H1 (cell line): Measurements from ENCODE around the gene CPED1. TPM values are rescaled to one million over a fixed set of nuclear protein-coding genes. Genes with fewer than 3 reads are reported as not detected.

Source experiments
- CTCF ChIA-PET: fragments of 300-600 bp; sonication (Branson Sonifier 250); formaldehyde crosslinking; loops from one replicate; lab custom pipeline; 2021; ENCODE audit not compliant: partially characterized antibody; lab: Charles Lee
- POLR2A ChIA-PET: fragments of 300-600 bp; sonication (Branson Sonifier 250); formaldehyde crosslinking; loops from one replicate; lab custom pipeline; 2021; ENCODE audit warnings: inconsistent platforms; ENCODE audit not compliant: partially characterized antibody; lab: Charles Lee
- DNase-seq, 2 experiments: peaks; one replicate each; pipeline versions ENCODE4 v3.0.0 to v3.0.0-alpha.2; 2010 to 2022; ENCODE audit warnings: low spot score in 2 of 2, low read depth in 1 of 2, mixed read lengths in 1 of 2
- FAIRE-seq: peaks from 2 replicates; lab custom pipeline; 2011; peaks lifted over from hg19 to GRCh38; lab: Jason Lieb, UNC
- H2AFZ ChIP-seq: 2 replicates; pipeline ENCODE4 v1.8.1; 2012; ENCODE audit warnings: low read length, inconsistent platforms
- H2AK5ac ChIP-seq: 2 replicates; pipeline ENCODE4 v1.6.1; 2013; ENCODE audit warnings: low read depth, low read length
- H2BK120ac ChIP-seq: replicated peaks from 2 replicates; pipeline ENCODE3; 2013; ENCODE audit warnings: low read depth, low read length, inconsistent platforms
- H2BK12ac ChIP-seq: 2 replicates; pipeline ENCODE4 v1.6.1; 2013; ENCODE audit warnings: low read depth, low read length
- H2BK15ac ChIP-seq: 2 replicates; pipeline ENCODE4 v1.6.1; 2013; ENCODE audit warnings: low read length
- H2BK20ac ChIP-seq: 2 replicates; pipeline ENCODE4 v1.6.1; 2013; ENCODE audit warnings: low read length
- H2BK5ac ChIP-seq: 2 replicates; pipeline ENCODE4 v1.6.1; 2013; ENCODE audit warnings: low read depth, low read length
- H3K14ac ChIP-seq: 2 replicates; pipeline ENCODE4 v1.6.1; 2013; ENCODE audit warnings: inconsistent platforms; ENCODE audit not compliant: insufficient read length
- H3K18ac ChIP-seq: 2 replicates; pipeline ENCODE4 v1.6.1; 2013; ENCODE audit warnings: low read length; ENCODE audit errors: extremely low read depth
- H3K23ac ChIP-seq: 2 replicates; pipeline ENCODE4 v1.6.1; 2013; ENCODE audit warnings: inconsistent platforms; ENCODE audit not compliant: insufficient read length
- H3K23me2 ChIP-seq: 2 replicates; pipeline ENCODE4 v1.6.1; 2013; ENCODE audit warnings: low read depth, low read length
- H3K27ac ChIP-seq: 2 replicates; pipeline ENCODE4 v1.6.1; 2011; ENCODE audit warnings: low read depth, low read length, inconsistent platforms
- H3K27me3 ChIP-seq, 4 experiments: replicated peaks in 1 of 4; 1 replicate in 1 of 4; 2 replicates in 3 of 4; pipeline versions ENCODE4 v1.6.1 to v1.8.1; 2011 to 2013; ENCODE audit warnings: low read length in 3 of 4, mild to moderate bottlenecking in 3 of 4, inconsistent platforms in 2 of 4, mixed read lengths in 2 of 4, moderate library complexity in 1 of 4; ENCODE audit not compliant: control insufficient read depth in 3 of 4, insufficient read depth in 3 of 4; ENCODE audit errors: extremely low read depth in 1 of 4
- H3K36me3 ChIP-seq, 4 experiments: 2 replicates each; pipeline versions ENCODE4 v1.6.1 to v1.8.1; 2011 to 2013; ENCODE audit warnings: mild to moderate bottlenecking in 4 of 4, low read length in 3 of 4, moderate library complexity in 2 of 4, control low read depth in 1 of 4, inconsistent platforms in 1 of 4; ENCODE audit not compliant: insufficient read depth in 4 of 4, control insufficient read depth in 2 of 4
- H3K4ac ChIP-seq: replicated peaks from 2 replicates; pipeline ENCODE3; 2013; ENCODE audit warnings: low read length, low read depth, mixed read lengths, inconsistent platforms; ENCODE audit not compliant: insufficient read length
- H3K4me1 ChIP-seq, 4 experiments: replicated peaks in 1 of 4; 1 replicate in 1 of 4; 2 replicates in 3 of 4; pipeline versions ENCODE4 v1.6.1 to v1.8.1; 2011 to 2013; ENCODE audit warnings: low read length in 3 of 4, inconsistent platforms in 2 of 4, mixed read lengths in 1 of 4; ENCODE audit not compliant: insufficient read depth in 4 of 4, control insufficient read depth in 3 of 4
- H3K4me2 ChIP-seq, 2 experiments: 2 replicates each; pipeline versions ENCODE4 v1.6.1 to v1.8.1; 2011 to 2013; ENCODE audit warnings: low read depth in 2 of 2, low read length in 2 of 2, control low read depth in 1 of 2, inconsistent platforms in 1 of 2, mild to moderate bottlenecking in 1 of 2; ENCODE audit not compliant: insufficient read depth in 1 of 2
- H3K4me3 ChIP-seq, 4 experiments: fragments of 200-600, 300-600 bp in 1 of 4; sonication (generic), shearing (Covaris generic), sonication (Bioruptor Twin) in 1 of 4; 2 replicates each; pipeline versions ENCODE4 v1.5.1 to v1.8.1; 2011 to 2016; ENCODE audit warnings: low read length in 4 of 4, low read depth in 3 of 4, control low read depth in 2 of 4, inconsistent platforms in 2 of 4, mild to moderate bottlenecking in 2 of 4, mixed read lengths in 1 of 4, moderate library complexity in 1 of 4; ENCODE audit not compliant: insufficient read depth in 2 of 4; ENCODE audit errors: extremely low read depth in 1 of 4
- H3K56ac ChIP-seq: replicated peaks from 2 replicates; pipeline ENCODE3; 2013; ENCODE audit warnings: low read depth, mild to moderate bottlenecking, mixed read lengths, low read length, inconsistent platforms; ENCODE audit not compliant: insufficient read length
- H3K79me1 ChIP-seq: 2 replicates; pipeline ENCODE4 v1.6.1; 2013; ENCODE audit warnings: low read depth, low read length, control low read depth
- H3K79me2 ChIP-seq, 2 experiments: 2 replicates each; pipeline versions ENCODE4 v1.6.1 to v1.8.1; 2012 to 2013; ENCODE audit warnings: low read length in 2 of 2, mild to moderate bottlenecking in 2 of 2, inconsistent platforms in 1 of 2; ENCODE audit not compliant: insufficient read depth in 2 of 2, control insufficient read depth in 1 of 2
- H3K9ac ChIP-seq, 4 experiments: replicated peaks in 1 of 4; 1 replicate in 1 of 4; 2 replicates in 3 of 4; pipeline versions ENCODE4 v1.6.1 to v1.8.1; 2011 to 2013; ENCODE audit warnings: low read depth in 3 of 4, low read length in 3 of 4, control low read depth in 2 of 4, mild to moderate bottlenecking in 2 of 4, moderate library complexity in 2 of 4, inconsistent platforms in 1 of 4; ENCODE audit errors: extremely low read depth in 1 of 4
- H3K9me3 ChIP-seq, 2 experiments: 2 replicates each; pipeline versions ENCODE4 v1.6.1 to v1.8.1; 2012 to 2013; ENCODE audit warnings: mild to moderate bottlenecking in 2 of 2, moderate library complexity in 2 of 2, control low read depth in 1 of 2, inconsistent platforms in 1 of 2, low read depth in 1 of 2, low read length in 1 of 2, mixed read lengths in 1 of 2; ENCODE audit not compliant: insufficient read depth in 2 of 2
- H4K20me1 ChIP-seq, 2 experiments: replicated peaks in 1 of 2; 2 replicates each; pipeline versions ENCODE3 to v1.8.1; 2011 to 2013; ENCODE audit warnings: inconsistent platforms in 2 of 2, low read length in 2 of 2, mild to moderate bottlenecking in 1 of 2; ENCODE audit not compliant: insufficient read depth in 2 of 2, control insufficient read depth in 1 of 2
- H4K5ac ChIP-seq: 2 replicates; pipeline ENCODE4 v1.6.1; 2013; ENCODE audit warnings: low read length, low read depth, mixed read lengths, inconsistent platforms; ENCODE audit not compliant: insufficient read length
- H4K8ac ChIP-seq: 2 replicates; pipeline ENCODE4 v1.8.0; 2013; ENCODE audit warnings: mild to moderate bottlenecking, moderate library complexity, low read length, inconsistent platforms; ENCODE audit not compliant: insufficient read depth; ENCODE audit errors: extremely low read depth
- H4K91ac ChIP-seq: replicated peaks from 2 replicates; pipeline ENCODE3; 2013; ENCODE audit warnings: low read length, mixed read lengths, inconsistent platforms; ENCODE audit not compliant: insufficient read length
- CHD2 ChIP-seq: IDR thresholded peaks from 2 replicates; pipeline ENCODE4 v1.6.1; 2012; ENCODE audit warnings: low read length, improper control_type of control experiment
- CTCF ChIP-seq, 3 experiments: IDR thresholded peaks; 1 replicate in 2 of 3; 2 replicates in 1 of 3; pipeline versions ENCODE4 v1.5.1 to v1.6.1; 2011; ENCODE audit warnings: low read length in 3 of 3, mild to moderate bottlenecking in 3 of 3, inconsistent platforms in 2 of 3, low read depth in 1 of 3, moderate library complexity in 1 of 3; ENCODE audit not compliant: insufficient read depth in 1 of 3; ENCODE audit errors: control extremely low read depth in 1 of 3
- E2F6 ChIP-seq: IDR thresholded peaks from 2 replicates; pipeline ENCODE4 v1.6.1; 2012; ENCODE audit warnings: inconsistent platforms
- POLR2AphosphoS5 ChIP-seq: IDR thresholded peaks from 2 replicates; pipeline ENCODE4 v1.6.1; 2011; ENCODE audit warnings: low read depth, low read length
- RBBP5 ChIP-seq: IDR thresholded peaks from 2 replicates; pipeline ENCODE4 v1.7.1; 2012; ENCODE audit warnings: low read depth, mild to moderate bottlenecking, inconsistent platforms, low read length, moderate library complexity, borderline replicate concordance
- SAP30 ChIP-seq: fragments of 300-600 bp; sonication (generic); IDR thresholded peaks from 2 replicates; pipeline ENCODE4 v1.7.1; 2012; ENCODE audit warnings: low read length, moderate library complexity, mild to moderate bottlenecking, inconsistent platforms; ENCODE audit not compliant: insufficient read depth, insufficient replicate concordance
- SIN3A ChIP-seq, 2 experiments: IDR thresholded peaks in 1 of 2; conservative IDR thresholded peaks in 1 of 2; 2 replicates each; pipeline ENCODE4 v1.6.1; 2011 to 2012; ENCODE audit warnings: low read length in 2 of 2, improper control_type of control experiment in 1 of 2, low read depth in 1 of 2, mild to moderate bottlenecking in 1 of 2
- SIX5 ChIP-seq: IDR thresholded peaks from 2 replicates; pipeline ENCODE4 v1.6.1; 2011; ENCODE audit warnings: mild to moderate bottlenecking, low read depth, low read length
- SP2 ChIP-seq: IDR thresholded peaks from 2 replicates; pipeline ENCODE4 v1.6.1; 2012; ENCODE audit warnings: mild to moderate bottlenecking, low read length, inconsistent platforms
- SUZ12 ChIP-seq: fragments of 200-600 bp; sonication (generic); IDR thresholded peaks from 2 replicates; pipeline ENCODE4 v1.6.1; 2012; ENCODE audit warnings: mild to moderate bottlenecking, inconsistent platforms, low read length, moderate library complexity, mixed read lengths
- WGBS, 2 experiments: shearing (Covaris generic) in 1 of 2; methylation state at CpG; one replicate each; pipeline versions ENCODE4 v1.1.6 to v1.1.7; 2013 to 2015; ENCODE audit warnings: low lambda C conversion rate in 2 of 2, mixed read lengths in 2 of 2, inconsistent platforms in 1 of 2, low coverage in 1 of 2, missing lambda C conversion rate in 1 of 2; ENCODE audit not compliant: insufficient replicate concordance in 2 of 2, insufficient coverage in 1 of 2, insufficient read length in 1 of 2; ENCODE audit errors: extremely low coverage in 1 of 2, missing lambda C conversion rate in 1 of 2; 5-methylcytosine and 5-hydroxymethylcytosine counted together
- polyA plus RNA-seq, 7 experiments: library from polyadenylated mRNA; depleted of rRNA in 3 of 7; stranded (reverse) in 5 of 7; unstranded in 2 of 7; fragments of >200 nt in 5 of 7; fragments of 200-250 nt in 2 of 7; gene quantifications; 1 replicate in 5 of 7; 2 replicates in 1 of 7; 4 replicates in 1 of 7; pipeline versions ENCODE4 v1.2.1 to v1.2.3, GENCODE V29; 2011 to 2013; ENCODE audit warnings: missing spikeins in 2 of 7, mixed read lengths in 2 of 7
- total RNA-seq: library from RNA; stranded (reverse); fragmentation: NEBNext Ultra II Directional; extraction: Animal tissue kit (Norgen Biotek cat#: 25700); gene quantifications from 2 replicates; pipeline ENCODE4 v1.2.1, GENCODE V29; 2021

CPED1 gene
- total and polyA plus RNA-seq, 2 of the 8 experiments (the other 6 are each of a cell fraction or from before 2014, with no cell fraction given), result 0.08 to 0.39 TPM

- H2BK120ac ChIP-seq, result no peak overlapping the region
- H4K20me1 ChIP-seq, result no peaks in the 10 kb centered on the region
- H3K4me2 ChIP-seq, result no peak overlapping the region
- H3K4me1 ChIP-seq, result peaks cover 0 to 2% (median 0%) of the 10 kb centered on the region in 4 experiments; a peak in 3 of 7 replicates
- H3K4me3 ChIP-seq, result no peak overlapping the region
- H3K14ac ChIP-seq, result no peak overlapping the region
- FAIRE-seq (no peak), DNase-seq (no peak)
- no peaks in the 10 kb centered on the region for H3K79me2 ChIP-seq
- no peak overlapping the region for H2BK12ac ChIP-seq
- no peak overlapping the region for H2BK15ac ChIP-seq
- no peak overlapping the region for H3K18ac ChIP-seq
- H4K8ac ChIP-seq, result no peak overlapping the region
- H2BK20ac ChIP-seq, result no peak overlapping the region
- H3K4ac ChIP-seq, result no peak overlapping the region
- H3K9ac ChIP-seq, result no peak overlapping the region
- H3K56ac ChIP-seq, result no peak overlapping the region
- 90% methylated on average over 5 of the region's 5 CpGs; no CpG with 5 or more reads in 1 of the 2 experiments for WGBS, 2 experiments
- no peaks in the 10 kb centered on the region for H3K23me2 ChIP-seq
- ChIA-PET CTCF (interaction anchor here (0.9 to 3.3 kb wide), 2 partner anchors 14 to 16 kb away, joined by 3 to 16 read pairs; partner anchors contain the start of gene CPED1), POLR2A (interaction anchor here (0.9 kb wide), 1 partner anchor 100 kb away, joined by 4 read pairs; no protein-coding TSS in a partner anchor)
- no peak overlapping the region for H4K5ac ChIP-seq
- no peak overlapping the region for H4K91ac ChIP-seq
- no peak overlapping the region for H2AK5ac ChIP-seq
- H3K23ac ChIP-seq, result no peak overlapping the region
- no peaks in the 10 kb centered on the region for H3K9me3 ChIP-seq
- no peaks in the 10 kb centered on the region for H3K27me3 ChIP-seq
- no peak overlapping the region for H2AFZ ChIP-seq
- no peak overlapping the region for H3K27ac ChIP-seq
- no peak overlapping the region for H2BK5ac ChIP-seq
- no peaks in the 10 kb centered on the region for H3K79me1 ChIP-seq
- H3K36me3 ChIP-seq, result no peaks in the 10 kb centered on the region
- TF ChIP-seq SIN3A (conservative IDR thresholded peaks at IDR 0.05 in 1 of 2, IDR thresholded peaks at IDR 0.05 in 1 of 2; ENCODE audit: low read depth in 1 of 2, low read length in 2 of 2), result no peak
- TF ChIP-seq SAP30, result no peak
- no peak for TF ChIP-seq E2F6
- no peak for TF ChIP-seq CHD2
- no peak for TF ChIP-seq SP2
- no peak for TF ChIP-seq POLR2AphosphoS5
- TF ChIP-seq SIX5, result no peak
- no peak for TF ChIP-seq CTCF (IDR thresholded peaks at IDR 0.05; ENCODE audit: control extremely low read depth in 1 of 3, insufficient read depth in 1 of 3, low read depth in 1 of 3, low read length in 3 of 3)
- TF ChIP-seq RBBP5, result no peak
- no peak for TF ChIP-seq SUZ12
Measured at GRCh38 chr7:121002757-121003200, 14.3 kb downstream of the CPED1 start.
